Memory B cell (primary cell): ENCODE measurements around the gene SRPK2.
"Not testable (repeated sequence)": the region's sequence is repeated elsewhere in the genome, so short reads cannot be mapped to it uniquely, and the experiment has no call there.

Experiments used
- ATAC-seq: fragments of 150-1000 bp; cut with Tn5 transposase; 2 replicates; pipeline ENCODE4 v1.10.0; 2021; ENCODE audit warnings: low read depth, mild to moderate bottlenecking, moderate library complexity
- DNase-seq, 2 donors: peaks; one replicate each; pipeline ENCODE4 v3.0.0; 2022; ENCODE audit warnings: low spot score in 2 of 2
- H3K27ac Mint-ChIP-seq: one replicate; pipeline ENCODE4 v1.8.0; 2022; ENCODE audit warnings: mild to moderate bottlenecking, moderate library complexity, mixed read lengths
- H3K27me3 Mint-ChIP-seq: one replicate; pipeline ENCODE4 v1.8.0; 2022; ENCODE audit warnings: mixed read lengths
- H3K36me3 Mint-ChIP-seq: one replicate; pipeline ENCODE4 v1.8.0; 2022; ENCODE audit warnings: mild to moderate bottlenecking, mixed read lengths
- H3K4me1 Mint-ChIP-seq: one replicate; pipeline ENCODE4 v1.8.0; 2022; ENCODE audit warnings: mixed read lengths
- H3K4me3 Mint-ChIP-seq: one replicate; pipeline ENCODE4 v1.8.0; 2022; ENCODE audit warnings: mild to moderate bottlenecking, moderate library complexity, mixed read lengths
- H3K9me3 Mint-ChIP-seq: one replicate; pipeline ENCODE4 v1.8.0; 2022; ENCODE audit warnings: mixed read lengths

The SRPK2 gene

DNA sequence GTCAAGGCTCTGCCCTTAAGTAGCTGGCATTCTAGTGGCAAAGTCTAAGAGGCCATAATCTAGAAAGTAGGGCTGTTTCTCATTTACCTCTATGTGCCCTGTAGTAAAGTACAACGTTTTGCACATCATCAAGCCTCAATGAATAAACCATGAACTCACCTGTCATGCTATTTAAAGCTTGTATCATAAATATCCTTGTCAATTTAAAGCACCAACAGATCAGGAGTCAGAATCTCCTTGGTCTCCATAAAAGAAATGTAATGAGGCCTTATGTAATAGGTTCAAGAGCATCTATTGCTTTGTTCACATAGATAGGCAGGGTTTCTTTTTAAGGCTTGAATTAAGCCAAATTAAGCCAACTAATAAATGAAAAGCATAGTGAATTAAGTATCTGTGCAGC, 192.8 kb downstream of the SRPK2 start:
- H3K36me3 Mint-ChIP-seq = peaks cover 33% of the 10 kb centered on the region
- no peak for DNase-seq
- H3K4me3 Mint-ChIP-seq = no peak overlapping the region
- peaks cover 2% of the 10 kb centered on the region for H3K9me3 Mint-ChIP-seq
- H3K27me3 Mint-ChIP-seq = no peaks in the 10 kb centered on the region
- H3K4me1 Mint-ChIP-seq = peaks cover 34% of the 10 kb centered on the region
- no peak for ATAC-seq
- H3K27ac Mint-ChIP-seq = no peak overlapping the region

DNA sequence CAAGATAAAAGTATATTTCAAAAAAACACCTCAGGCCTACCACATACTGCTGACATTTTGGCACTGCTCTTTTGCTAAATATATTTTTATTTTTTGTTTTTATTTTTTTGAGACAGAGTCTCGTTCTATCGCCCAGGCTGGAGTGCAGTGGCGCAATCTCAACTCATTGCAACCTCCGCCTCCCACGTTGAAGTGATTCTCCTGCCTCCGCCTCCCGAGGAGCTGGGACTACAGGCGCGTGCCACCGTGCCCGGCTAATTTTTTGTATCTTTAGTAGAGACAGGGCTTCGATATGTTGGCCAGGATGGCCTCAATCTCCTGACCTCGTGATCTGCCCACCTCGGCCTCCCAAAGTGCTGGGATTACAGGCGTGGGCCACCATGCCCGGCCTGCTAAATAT, 193.8 kb downstream of the SRPK2 start:
- H3K27ac Mint-ChIP-seq, DNase-seq: not testable (repeated sequence)

DNA sequence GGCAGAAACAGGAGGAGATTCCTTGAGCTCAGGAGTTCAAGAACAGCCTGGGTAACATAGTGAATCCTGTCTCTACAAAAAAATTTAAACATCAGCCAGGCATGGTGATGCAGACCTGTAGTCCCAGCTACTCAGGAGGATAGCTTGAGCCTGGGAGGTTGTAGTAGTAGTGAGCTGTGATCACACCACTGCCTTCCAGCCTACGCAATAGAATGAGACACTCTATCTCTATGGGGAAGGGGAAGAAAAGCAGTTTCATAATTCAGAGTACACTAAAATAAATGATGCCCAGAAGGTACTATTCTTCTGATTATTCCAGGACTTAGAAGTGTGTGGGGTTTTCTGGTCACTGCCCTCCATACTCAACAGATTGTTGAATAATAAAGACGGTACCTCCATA, 197.4 kb downstream of the SRPK2 start:
- Mint-ChIP-seq H3K9me3 (peaks cover 2% of the 10 kb centered on the region), H3K4me3 (no peak overlapping the region), H3K27me3 (no peaks in the 10 kb centered on the region), H3K36me3 (peaks cover 28% of the 10 kb centered on the region), H3K4me1 (peaks cover 44% of the 10 kb centered on the region), H3K27ac (no peak overlapping the region)
- no peak for ATAC-seq
- no peak for DNase-seq

More for the DNA sequence above, 193.8 kb downstream of the SRPK2 start:
- Mint-ChIP-seq H3K4me1 (peaks cover 33% of the 10 kb centered on the region), H3K36me3 (peaks cover 30% of the 10 kb centered on the region)
- H3K27me3 Mint-ChIP-seq, H3K4me3 Mint-ChIP-seq, ATAC-seq, H3K9me3 Mint-ChIP-seq: not testable (repeated sequence)

DNA sequence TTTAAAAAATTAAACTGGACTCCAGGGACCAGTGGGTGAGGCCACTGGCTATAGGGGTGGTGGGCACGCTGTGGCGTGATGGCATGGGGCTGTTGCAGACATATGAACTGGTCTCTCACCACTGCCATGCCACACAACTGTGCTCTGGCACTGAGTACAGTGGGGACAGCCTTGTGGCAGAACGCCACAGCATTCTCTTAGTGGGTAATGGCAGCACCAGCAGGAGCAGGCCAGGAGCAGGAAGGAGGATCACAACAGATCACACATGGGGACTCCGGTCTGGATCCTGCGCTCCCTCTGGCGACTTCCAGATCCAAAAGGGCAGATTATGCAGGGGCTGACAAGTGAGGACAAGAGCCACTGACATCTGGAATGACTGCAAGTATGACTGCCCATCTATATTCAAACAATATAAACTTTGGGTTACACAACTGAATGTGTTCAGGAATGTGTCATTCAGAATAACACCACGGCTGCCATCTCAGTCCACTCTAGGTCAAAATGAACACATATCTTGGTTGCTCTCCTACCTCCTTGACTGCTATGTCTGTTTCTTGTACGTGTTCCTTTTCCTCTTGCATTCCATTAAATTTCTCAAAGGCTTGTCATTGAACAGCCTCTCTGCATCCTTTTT, 198.7 kb downstream of the SRPK2 start:
- H3K27ac Mint-ChIP-seq = peak overlapping the region; percentile 68
- ATAC-seq = no peak
- DNase-seq = no peak
- no peak overlapping the region for H3K4me3 Mint-ChIP-seq
- peaks cover 24% of the 10 kb centered on the region for H3K36me3 Mint-ChIP-seq
- peaks cover 45% of the 10 kb centered on the region for H3K4me1 Mint-ChIP-seq
- H3K9me3 Mint-ChIP-seq = peaks cover 2% of the 10 kb centered on the region
- no peaks in the 10 kb centered on the region for H3K27me3 Mint-ChIP-seq

DNA sequence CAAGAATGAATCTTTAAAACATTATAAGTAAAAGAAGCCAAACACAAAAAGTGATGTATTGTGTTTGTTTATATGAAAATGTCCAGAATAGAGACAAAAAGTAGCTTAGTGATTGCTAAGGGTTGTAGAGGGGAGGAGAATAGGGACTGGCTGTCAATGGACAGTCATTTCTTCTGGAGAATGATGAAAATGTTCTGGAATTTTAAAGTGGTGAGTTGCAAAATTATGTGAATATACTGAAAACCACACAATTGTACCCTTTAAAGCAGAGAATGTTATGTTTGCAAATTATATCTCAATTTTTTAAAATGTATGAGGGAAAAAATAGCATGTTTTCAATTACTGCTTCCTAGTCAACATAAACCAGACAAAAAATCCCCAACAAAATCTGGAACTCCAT, 200.5 kb downstream of the SRPK2 start:
- Mint-ChIP-seq H3K27me3 (no peaks in the 10 kb centered on the region), H3K4me1 (peaks cover 44% of the 10 kb centered on the region), H3K36me3 (peaks cover 21% of the 10 kb centered on the region), H3K4me3 (no peak overlapping the region), H3K27ac (no peak overlapping the region), H3K9me3 (peaks cover 2% of the 10 kb centered on the region)
- ATAC-seq (no peak), DNase-seq (no peak)

DNA sequence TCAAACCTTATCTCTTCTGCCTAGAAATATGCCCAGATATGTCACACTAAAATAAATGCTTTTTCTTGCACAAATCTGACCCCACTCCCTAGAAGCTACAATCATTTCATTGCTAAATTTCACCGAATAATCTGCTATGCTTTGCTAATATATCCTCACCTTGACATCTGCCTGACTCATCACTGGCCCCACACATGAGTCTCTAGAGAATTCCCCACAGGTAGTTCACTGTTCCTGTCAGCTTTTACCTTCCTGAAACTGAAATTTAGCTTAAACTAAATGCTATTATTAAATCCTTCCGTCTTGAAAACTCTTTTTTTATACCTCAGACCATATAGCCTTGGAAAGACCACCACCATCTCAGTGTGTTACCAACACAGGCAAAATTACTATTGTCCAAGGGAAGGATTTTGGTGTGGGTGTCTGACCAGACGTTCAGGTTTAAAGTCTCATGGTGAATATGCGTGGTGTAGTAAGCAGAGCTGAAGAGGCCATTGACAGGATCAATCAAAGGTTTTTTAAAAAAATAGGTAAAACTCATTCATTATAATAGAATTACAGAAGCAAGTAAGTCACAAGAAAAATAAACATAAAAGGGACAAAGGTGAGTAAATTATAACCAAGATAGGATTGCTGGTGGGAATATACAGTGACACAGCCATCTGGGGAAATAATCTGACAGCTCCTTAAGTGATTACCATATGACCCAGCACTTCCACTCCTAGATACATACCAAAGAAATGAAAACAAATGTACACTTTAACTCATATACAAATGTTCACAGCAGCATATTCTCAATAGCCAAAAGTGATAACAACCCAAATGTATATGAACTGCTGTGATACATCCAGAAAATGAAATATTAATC, 201.2 kb downstream of the SRPK2 start:
- Mint-ChIP-seq H3K27me3 (no peaks in the 10 kb centered on the region), H3K4me3 (no peak overlapping the region), H3K27ac (peak overlapping the region; percentile 25), H3K36me3 (peaks cover 17% of the 10 kb centered on the region), H3K4me1 (peaks cover 38% of the 10 kb centered on the region), H3K9me3 (no peaks in the 10 kb centered on the region)
- ATAC-seq = no peak
- no peak for DNase-seq

DNA sequence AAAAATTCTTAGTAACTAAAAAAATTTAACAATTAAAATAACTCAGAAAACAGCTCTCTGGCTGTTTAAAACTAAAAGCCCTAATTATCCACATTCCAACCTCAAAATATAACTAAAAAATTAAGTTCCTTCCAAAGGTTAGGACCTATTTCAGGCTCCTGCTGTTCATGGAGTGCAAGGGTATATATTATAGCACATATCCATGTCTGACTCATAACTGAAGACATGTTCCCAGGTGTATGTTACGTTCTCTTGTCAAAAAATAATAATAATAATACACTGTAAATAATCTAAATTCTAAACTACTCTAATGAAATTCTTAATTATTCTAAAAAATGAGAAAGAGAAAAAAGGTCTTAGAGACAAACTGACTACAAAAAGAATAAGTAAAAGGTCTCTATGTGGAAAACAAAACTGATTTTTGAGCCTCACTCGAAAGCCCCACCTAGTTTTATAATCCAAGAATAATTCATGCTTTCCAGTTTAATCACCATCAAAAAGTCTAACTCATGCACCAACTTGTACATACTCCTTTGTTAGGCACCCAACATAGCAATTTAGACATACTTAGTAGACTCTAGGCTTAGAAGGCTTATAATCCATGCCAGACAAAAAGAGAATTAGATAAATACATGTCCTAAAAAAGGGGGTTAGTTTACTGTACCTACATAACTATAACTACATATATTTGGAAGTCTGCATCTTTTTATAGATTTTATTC, 203.3 kb downstream of the SRPK2 start:
- no peak overlapping the region for H3K27ac Mint-ChIP-seq
- H3K4me3 Mint-ChIP-seq = no peak overlapping the region
- ATAC-seq = no peak
- H3K36me3 Mint-ChIP-seq = peaks cover 22% of the 10 kb centered on the region
- no peak for DNase-seq
- H3K9me3 Mint-ChIP-seq = peaks cover 2% of the 10 kb centered on the region
- H3K4me1 Mint-ChIP-seq = peaks cover 39% of the 10 kb centered on the region
- no peaks in the 10 kb centered on the region for H3K27me3 Mint-ChIP-seq

DNA sequence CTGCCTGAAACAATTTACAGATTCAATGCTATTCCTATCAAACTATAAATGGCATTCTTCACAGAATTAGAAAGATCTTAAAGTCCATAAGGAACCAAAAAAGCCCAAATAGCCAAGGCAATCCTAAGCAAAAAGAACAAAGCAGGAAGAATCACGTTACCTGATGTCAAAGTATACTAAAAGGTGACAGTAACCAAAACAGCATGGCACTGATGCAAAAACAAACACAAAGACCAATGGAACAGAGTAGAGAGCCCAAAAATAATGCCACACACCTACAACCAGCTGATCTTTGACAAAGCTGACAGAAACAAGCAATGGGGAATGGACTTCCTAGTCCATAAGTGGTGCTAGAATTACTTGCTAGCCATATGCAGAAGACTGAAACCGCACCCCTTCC, 208.7 kb downstream of the SRPK2 start:
- H3K36me3 Mint-ChIP-seq = peaks cover 17% of the 10 kb centered on the region
- H3K9me3 Mint-ChIP-seq = peaks cover 2% of the 10 kb centered on the region
- H3K4me1 Mint-ChIP-seq = peaks cover 19% of the 10 kb centered on the region
- no peaks in the 10 kb centered on the region for H3K27me3 Mint-ChIP-seq
- H3K4me3 Mint-ChIP-seq = no peak overlapping the region
- DNase-seq (no peak), ATAC-seq (no peak)
- peak overlapping the region; percentile 5 for H3K27ac Mint-ChIP-seq

DNA sequence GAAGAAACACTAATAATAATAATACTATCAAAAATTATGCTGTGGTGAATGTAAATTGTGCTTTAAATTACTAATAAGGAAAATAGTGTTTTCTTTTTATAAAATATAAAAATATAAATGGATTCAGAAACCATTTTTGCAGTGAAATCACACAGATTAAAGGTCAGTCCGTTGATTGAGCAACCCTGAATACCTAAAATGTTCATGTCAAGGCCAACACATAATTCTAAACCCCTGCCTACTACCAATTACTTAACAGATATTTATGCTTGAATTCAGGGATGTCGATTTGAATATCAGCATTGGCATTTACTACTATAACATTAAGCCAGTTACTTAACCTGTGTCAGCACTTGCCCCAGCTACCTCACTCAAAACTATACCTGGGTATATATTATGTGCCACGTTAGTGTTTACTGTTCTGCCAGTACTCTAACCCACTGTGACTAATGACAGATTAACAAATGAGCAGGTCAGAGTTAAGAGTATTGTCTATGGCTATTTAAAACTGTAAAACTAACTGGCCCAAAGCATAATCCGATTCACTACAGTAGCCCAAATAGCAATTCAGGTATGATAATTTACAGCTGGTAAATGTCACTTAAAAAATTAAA, 209.7 kb downstream of the SRPK2 start:
- Mint-ChIP-seq H3K36me3 (peaks cover 17% of the 10 kb centered on the region), H3K4me1 (peaks cover 20% of the 10 kb centered on the region), H3K9me3 (peaks cover 2% of the 10 kb centered on the region), H3K27ac (no peak overlapping the region), H3K27me3 (no peaks in the 10 kb centered on the region), H3K4me3 (no peak overlapping the region)
- DNase-seq (no peak), ATAC-seq (no peak)

DNA sequence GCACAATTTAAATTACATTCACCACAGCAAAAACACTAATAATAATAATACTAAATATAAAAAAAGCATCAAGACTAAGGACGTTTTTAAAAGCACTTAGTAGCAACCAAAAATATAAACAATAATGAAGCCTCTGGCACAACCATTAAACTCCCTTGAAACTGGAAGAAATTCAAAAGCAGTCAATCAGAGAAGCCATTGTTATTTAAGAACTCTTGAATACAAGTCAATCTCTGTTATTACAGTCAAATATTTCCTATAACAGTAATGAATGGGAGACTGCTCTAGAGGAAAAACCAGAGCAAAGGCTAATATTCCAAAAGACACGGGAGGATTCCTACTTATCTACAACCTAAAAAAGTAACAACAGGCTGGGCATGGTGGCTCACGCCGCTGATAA, 210.5 kb downstream of the SRPK2 start:
- Mint-ChIP-seq H3K4me3 (no peak overlapping the region), H3K9me3 (peaks cover 2% of the 10 kb centered on the region), H3K36me3 (peaks cover 17% of the 10 kb centered on the region), H3K27me3 (no peaks in the 10 kb centered on the region), H3K4me1 (peaks cover 22% of the 10 kb centered on the region), H3K27ac (peak overlapping the region; percentile 31)
- ATAC-seq = no peak
- no peak for DNase-seq

DNA sequence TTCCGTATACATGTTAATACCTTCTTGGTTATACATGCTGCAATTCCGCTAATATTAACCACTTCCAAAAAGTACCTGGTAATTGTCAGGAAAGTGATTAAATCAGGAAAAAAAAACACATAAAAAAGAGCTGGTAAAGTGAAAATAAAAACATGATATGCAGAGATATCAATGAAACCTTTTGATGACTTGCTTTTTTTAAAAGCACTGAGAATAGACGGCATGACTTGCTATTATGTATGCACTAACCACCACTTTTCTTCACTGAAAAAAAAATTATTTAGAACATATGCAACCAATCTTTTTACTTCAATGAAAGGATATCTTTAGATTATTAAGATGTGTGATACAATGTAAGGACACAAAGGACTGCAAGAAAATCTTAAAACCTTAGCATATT, 211.7 kb downstream of the SRPK2 start:
- H3K9me3 Mint-ChIP-seq = peaks cover 2% of the 10 kb centered on the region
- no peak for ATAC-seq
- H3K4me1 Mint-ChIP-seq = peaks cover 23% of the 10 kb centered on the region
- H3K4me3 Mint-ChIP-seq = no peak overlapping the region
- DNase-seq = no peak
- H3K27me3 Mint-ChIP-seq = no peaks in the 10 kb centered on the region
- H3K36me3 Mint-ChIP-seq = peaks cover 17% of the 10 kb centered on the region
- H3K27ac Mint-ChIP-seq = no peak overlapping the region

DNA sequence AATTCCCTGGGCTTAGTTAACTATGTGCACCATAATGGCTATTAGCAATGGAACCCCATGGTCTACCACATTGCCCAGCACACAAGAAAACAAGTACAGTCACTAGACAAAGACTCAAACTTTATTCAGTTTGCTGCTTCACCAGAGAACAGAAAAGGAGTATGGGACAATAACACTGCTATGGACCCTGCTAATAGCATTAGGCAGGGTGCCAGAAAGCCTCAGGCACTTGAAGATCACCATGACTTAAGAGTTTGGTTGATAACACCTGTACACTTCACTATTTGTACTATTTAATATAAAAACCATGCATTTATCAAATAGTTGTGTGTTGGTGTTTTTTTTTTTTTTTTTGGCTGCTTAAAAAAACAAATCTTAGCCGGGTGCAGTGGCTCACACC, 215.1 kb downstream of the SRPK2 start:
- Mint-ChIP-seq H3K36me3 (peaks cover 7% of the 10 kb centered on the region), H3K9me3 (peaks cover 1% of the 10 kb centered on the region), H3K27me3 (no peaks in the 10 kb centered on the region), H3K27ac (no peak overlapping the region), H3K4me3 (no peak overlapping the region), H3K4me1 (peaks cover 16% of the 10 kb centered on the region)
- ATAC-seq = no peak
- DNase-seq = no peak

DNA sequence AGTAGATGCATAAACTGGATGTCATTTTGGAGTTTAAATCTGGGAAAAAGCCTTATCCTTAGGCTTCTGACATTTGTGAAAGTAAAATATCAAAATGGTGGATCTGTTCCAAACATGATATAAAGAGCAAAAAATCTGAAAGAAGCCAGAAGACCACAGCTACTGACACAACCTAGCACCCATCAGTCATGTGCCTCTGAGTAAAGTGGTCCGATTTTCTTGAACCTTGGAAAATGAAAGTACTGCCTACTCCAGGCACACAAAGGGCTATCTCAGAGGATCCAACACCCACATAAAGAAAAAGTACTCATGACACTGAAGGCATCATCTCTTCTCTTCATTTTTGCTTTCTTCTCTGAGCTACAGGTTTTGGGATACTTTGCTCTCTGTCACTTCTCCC, 224.0 kb downstream of the SRPK2 start:
- H3K4me1 Mint-ChIP-seq = peaks cover 2% of the 10 kb centered on the region
- peaks cover 29% of the 10 kb centered on the region for H3K36me3 Mint-ChIP-seq
- H3K4me3 Mint-ChIP-seq = no peak overlapping the region
- H3K27ac Mint-ChIP-seq = peak overlapping the region; percentile 17
- no peaks in the 10 kb centered on the region for H3K27me3 Mint-ChIP-seq
- H3K9me3 Mint-ChIP-seq = no peaks in the 10 kb centered on the region
- DNase-seq (no peak), ATAC-seq (no peak)

DNA sequence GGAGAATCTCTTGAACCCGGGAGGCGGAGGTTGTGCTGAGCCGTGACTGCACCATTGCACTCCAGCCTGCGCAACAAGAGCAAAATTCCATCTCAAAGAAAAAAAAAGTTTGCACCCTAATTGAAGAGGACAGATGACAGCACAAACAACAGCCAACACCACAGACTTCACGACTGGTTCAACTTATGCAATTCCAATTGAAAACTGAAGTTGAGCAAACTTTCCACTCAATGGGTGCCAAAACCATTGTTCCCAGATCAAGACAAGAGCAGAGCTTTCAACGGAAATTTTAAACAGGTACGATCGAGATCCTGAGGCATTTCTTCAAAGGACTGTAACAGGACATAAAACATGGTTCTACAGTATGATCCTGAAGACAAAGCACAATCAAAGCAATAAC, 225.0 kb downstream of the SRPK2 start:
- Mint-ChIP-seq H3K4me3 (no peak overlapping the region), H3K9me3 (no peaks in the 10 kb centered on the region), H3K27me3 (no peaks in the 10 kb centered on the region), H3K36me3 (peaks cover 26% of the 10 kb centered on the region), H3K4me1 (peaks cover 2% of the 10 kb centered on the region), H3K27ac (no peak overlapping the region)
- DNase-seq = no peak
- ATAC-seq = no peak
